NCI-H2196 treated with DMSO at 0.1 percent for 48 hours (cell line): ENCODE results near the gene TMPRSS2.

Experiments
- DNase-seq: peaks from one replicate; lab custom pipeline; 2025; ENCODE audit not compliant: unreplicated experiment; lab: John Stamatoyannopoulos, UW

TMPRSS2 gene

DNA sequence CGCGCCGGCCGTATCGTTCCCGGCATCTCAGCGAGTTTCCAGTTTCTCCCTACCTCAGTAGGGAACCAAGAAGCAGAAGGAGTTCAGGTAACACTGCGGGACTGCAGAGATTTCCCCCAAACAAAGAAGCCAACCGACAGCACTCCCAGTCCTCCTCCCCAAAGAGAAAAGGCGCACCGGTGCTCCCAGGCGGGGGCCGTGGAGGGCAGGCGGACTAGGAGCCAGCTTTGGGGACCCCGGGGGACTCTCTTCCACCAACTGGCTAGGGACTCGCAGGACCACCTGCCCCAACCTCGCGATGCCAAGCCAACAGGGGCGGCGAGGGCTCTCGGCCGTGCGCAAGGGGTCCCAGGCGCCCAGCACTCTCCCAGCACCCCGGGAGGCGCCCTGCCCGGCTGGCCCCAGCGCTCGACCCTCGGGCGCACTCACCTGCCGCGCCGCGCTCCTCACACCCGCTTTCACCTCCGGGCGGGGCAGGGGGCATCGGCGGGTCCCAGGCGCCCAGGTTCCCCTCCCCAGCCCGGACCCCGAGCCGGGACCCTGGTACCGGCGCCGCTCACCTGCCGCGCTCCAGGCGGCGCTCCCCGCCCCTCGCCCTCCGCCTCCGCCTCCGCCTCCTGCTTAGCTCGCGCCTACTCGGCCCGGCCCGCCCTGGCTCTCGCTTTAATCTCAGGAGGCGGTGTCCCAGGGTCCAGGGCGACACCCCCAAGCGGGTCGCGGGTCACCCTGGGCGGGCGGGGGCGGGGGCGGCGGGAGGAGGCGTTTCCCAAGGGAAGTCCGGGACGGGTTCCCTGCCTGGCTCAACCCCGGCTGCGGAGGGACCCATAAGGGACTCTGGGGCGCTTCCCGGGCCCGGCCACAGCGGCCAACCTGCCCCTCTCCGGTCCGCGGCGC, at the start of gene TMPRSS2:
Gene TMPRSS2 (minus strand): TSS at position 638 of the 894 bp plus-strand sequence. CDS start 10,025 bp downstream, outside the sequence.
- DNase-seq = no peak

DNA sequence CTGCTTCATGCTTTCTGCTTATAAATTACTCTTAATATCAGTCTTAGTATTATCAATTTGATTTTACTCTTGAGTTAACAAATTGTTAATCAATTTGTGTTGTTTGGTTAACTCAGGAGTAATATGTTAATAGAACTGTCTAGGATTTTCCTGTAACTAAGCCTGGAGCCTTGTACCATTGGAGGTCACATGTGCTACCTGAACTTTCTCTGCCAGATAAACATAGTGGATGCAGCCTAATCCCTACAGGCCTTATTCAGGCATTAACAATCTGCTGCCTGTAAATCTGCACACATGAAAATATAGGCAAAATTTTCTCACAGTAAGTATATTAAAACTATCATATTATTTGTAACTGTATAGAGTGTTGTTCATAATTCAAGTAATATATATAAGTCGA, 47.1 kb upstream of the TMPRSS2 start:
- DNase-seq = no peak

DNA sequence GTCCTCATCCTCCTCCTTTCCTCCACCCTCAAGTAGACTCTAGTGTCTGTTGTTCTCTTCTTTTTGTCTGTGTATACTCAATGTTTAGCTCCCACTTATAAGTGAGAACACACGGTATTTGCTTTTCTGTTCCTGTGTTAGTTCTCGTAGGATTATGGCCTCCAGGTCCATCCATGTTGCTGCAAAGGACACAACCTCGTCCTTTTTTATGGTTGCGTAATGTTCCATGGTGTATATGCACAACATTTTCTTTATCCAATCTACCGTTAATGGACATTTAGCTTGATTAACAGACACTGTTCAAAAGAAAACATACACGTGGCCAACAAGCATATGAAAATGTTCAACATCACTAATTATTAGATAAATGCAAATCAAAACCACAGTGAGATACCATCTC, 44.3 kb upstream of the TMPRSS2 start:
- DNase-seq = no peak

DNA sequence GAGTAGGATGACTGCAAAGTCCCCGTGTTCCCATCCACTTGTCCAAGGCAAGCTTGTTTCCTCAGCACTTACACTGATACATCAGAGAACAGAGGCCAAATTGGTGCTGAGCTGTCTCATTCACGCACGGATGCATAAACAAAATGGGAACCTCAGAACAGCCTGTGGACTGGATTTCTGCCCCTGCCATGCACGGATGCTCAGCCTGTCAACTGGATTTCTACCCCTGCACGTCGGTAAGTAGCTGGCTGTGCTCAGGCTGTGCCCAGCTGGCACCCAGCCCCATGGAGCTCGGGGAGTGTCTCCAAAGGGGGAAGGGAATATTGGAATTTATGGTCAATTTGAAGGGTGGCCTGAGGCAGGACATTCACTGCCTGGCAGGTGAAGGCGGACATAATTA, 40.8 kb upstream of the TMPRSS2 start:
- no peak for DNase-seq

DNA sequence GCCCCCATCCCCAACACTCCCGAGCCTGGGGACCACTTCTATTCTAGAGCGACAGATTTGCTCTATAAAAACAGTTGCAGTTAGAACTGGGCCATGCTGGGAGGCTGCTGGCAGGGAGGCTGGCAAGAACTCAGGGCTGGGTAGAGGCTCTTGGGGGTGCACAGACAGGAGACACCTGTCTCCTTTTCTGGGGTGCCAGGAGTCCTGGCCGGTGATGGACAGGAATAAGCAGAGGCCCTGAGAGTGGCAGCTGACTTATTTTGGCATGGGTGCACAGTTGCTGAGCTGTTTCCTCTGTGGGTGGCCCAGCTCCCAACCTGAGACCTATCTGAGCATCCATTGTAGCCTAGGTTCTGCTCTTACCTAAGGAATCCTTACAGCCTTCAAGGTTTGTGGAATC, 39.2 kb upstream of the TMPRSS2 start:
- DNase-seq = no peak

DNA sequence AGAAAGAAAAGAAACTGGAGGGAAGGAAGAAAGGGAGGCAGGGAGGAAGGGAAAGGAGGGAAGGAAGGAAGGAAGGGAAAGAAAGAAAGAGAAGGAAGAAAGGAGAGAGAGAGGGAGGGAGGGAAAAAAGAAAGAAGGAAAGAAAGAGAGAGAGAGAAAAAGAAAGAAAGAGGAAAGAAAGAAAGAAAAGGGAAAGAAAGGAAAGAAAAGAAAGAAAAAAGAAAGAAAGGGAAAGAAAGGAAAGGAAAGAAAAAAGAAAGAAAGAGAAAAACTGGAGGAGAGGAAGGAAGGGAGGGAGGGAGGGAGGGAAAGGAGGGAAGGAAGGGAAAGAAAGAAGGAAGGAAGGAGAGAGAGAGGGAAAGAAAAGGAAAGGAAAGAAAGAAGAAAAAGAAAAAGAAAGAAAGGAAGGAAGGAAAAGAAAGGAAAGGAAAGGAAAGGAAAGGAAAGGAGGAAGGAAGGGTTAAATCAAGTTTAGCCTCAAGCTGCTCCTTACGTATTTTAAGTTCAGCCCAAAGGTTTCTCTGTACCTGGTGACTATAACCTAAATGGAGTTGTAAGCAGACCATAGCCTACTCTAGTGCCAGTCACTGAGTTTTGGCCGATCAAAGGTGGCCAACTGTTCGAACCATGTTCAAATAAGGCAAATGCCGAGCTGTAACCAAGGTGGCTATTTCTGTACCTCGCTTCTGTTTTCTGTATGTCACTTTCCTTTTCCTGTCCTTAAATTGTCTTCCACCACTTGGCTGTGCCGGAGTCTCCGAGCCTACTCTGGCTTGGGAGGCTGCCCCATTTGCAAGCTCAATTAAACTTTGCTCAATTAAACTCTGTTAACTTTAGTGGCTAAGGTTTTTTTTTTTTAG, 37.8 kb upstream of the TMPRSS2 start:
- no peak for DNase-seq

DNA sequence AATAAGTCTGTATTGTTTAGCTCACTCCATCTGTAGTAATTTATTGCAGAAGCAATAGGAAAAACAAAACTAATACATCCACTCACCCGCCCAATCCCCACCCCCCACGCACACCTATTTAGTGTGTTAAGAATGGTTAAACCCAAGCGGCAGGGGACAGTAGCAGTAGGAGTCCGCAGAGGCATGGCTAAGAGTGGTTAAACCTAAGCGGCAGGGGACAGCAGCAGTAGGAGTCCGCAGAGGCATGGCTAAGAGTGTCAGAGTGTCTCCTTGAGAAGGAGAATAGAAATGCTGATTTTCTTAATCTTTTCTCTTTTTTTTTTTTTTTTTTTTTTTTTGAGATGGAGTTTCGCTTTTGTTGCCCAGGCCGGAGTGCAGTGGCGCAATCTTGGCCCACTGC, 34.8 kb upstream of the TMPRSS2 start:
- no peak for DNase-seq

DNA sequence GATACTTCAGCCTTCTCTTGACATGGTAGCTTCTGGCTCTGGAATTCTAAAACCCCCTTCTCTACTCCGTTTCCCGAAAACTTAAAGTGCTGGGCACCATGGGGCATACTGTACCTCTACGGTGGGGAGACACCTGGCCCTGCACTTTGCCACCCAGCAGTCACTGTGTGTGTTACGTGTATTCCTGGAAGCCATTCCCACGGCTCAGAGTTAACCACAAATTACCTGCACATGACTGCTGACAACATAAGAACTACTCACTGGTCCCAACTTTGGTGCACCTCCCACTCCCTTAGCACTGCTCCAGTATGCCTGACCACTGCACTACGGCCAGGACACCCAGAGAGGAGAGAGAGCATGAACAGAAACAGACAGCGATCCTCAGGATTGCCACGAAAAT, 29.4 kb upstream of the TMPRSS2 start:
- DNase-seq = no peak

DNA sequence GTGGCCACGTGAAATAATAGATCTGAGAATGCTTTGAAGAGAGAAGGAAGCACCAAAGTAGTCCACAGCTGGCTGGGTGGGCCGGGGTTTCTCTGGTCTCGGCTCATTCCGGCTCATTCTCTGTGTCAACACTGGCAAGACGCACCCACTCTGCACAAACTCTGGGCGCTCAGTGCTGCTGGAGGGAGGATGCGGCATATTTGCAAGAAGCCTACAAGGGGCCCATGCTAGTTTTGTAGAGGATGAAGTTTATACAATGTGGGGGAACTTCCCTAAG, 28.8 kb upstream of the TMPRSS2 start:
- no peak for DNase-seq

DNA sequence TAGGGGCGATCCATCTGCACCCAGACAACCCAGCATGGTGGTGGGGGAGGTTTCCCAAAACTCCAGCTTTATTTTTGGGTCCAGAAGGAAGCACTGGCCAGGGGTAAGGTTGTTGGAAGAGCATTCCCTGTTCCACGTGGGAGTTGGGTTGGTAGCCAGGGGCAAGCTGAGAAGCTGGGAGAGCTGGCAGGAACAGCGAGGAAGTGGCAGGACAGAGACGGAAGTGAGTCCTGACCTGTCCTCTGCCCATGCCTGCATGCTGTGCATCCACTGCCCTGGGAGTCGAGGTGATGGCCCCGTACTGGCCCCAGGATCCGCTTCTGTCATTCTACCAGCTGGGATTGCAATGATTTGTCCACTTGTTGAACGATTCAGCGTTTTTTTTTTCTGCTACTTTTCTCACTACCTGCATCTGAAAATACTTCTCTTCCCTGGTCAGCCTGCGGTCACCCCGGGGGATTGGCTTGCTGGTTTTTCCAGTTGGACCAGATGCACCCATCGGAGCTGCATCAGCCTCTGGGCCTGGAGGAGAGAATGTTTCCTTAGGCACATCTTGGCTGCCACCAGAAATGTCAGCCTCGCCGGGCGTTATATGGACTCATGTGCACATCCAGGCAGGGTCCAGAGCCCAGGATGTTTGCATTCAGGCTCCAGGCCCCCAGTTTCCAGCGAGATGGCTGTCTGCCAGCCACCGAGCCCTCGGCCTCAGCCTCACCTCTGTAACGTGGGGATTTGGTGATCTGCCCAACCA, 28.3 kb upstream of the TMPRSS2 start:
- DNase-seq = no peak

DNA sequence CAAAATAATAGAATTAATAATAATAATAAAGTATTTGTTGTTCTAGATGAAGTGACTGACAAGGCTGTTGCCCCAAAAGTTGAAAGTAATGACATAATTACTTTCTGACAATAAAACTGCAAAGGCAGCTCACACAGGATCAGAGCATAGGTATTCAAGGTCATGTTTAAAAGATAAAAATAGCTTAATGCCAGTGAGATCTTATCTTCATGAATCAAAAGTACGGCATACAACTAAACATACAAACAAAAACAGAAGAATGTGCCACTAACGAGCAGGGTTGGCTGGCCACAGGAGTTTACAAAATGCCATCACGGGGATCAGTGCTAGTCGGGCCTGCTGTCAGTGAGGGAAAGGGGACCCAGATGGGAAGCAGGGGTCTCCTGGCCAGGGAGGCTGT, 22.4 kb upstream of the TMPRSS2 start:
- DNase-seq = no peak

DNA sequence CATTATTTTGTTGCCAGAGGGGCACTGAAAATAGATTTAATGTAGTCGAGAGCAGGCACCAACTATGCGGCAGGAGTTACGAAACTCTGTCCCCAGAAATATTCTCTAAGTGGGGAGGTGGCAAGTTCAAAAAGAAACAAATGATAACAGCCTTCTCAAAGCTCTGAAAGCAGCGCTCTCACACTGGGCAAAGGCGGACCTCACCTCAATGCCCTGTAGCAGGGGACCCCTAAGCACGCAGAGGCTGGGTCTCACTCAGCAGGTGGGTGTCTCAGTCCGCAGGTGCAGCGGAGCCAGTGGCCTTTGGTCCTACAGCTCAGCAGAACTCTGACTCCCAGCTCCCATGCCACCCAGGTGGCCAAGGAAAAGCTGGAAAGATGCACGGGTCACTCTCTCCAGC, 21.8 kb upstream of the TMPRSS2 start:
- no peak for DNase-seq

DNA sequence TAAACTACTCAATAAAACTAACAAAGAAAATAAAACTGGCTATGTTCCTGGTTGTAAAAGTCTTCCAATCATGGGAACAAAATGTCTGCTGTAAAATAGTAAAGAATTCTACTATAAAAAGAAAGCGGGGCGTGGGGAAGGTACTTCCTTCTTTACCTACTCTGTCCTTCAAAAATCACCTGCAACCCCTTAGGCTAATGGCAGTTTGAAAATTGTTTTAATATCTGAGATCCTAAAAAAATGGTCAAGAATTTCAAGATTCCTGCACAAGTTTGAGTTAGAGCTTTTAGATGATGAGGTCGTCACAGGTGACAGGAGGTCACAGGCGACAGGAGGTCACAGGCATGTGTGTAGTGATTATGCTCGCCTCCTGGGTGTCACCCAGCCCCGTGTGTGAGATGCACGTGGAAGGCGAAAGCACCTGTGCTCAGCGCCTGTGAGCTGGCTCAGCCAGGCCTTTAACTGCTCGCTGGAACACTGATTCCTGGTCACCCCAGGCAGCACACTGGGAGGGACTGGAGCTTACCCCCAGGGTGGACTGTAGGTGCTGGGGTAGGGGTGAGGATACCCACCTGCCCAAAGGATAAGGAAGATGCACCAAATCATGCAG, 18.6 kb upstream of the TMPRSS2 start:
- no peak for DNase-seq

DNA sequence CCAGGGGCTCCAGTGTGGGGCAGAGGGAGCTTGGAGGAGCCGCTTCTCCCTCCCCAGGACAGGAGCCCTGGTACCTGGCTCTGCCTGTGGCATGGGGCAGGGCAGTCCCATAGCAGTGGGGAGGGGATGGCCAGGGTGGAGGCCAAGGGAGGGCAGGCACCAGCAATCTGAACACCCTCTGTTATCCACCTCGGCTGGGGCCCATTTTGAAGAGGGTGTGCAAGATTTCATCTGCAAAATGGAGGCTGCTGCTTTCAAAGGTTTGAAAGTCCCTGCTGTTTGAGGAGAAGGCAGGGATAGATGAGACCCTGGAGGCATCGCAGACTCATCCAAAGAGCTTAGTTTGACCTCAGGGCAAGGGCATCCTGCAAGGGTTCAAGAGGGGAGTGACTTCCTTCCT, 15.2 kb upstream of the TMPRSS2 start:
- no peak for DNase-seq

DNA sequence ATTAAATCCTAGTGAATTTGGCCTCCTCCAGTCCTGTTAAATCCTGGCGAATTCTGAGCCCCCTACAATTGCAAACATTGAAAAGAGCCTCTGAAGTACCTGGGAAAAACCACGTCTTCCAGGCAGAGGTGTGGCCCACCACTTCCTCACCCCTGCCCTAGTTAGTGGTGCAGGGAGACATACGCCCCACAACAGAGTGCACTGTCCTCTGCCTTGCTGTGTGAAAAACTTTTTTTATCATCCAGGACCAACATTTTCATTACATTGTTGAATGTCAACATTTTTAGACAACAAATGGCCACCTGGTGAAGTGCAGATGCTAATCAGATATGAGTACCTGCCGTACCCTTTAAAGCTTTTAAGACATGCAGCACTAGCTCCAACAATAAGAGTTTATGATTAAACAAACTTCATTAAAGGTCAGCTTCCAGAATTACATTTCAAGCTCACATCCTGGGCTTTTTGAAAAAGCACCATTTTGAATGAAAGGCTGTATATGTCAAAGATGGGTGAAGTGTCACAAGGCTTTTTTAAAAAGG, 13.6 kb upstream of the TMPRSS2 start:
- DNase-seq = no peak

DNA sequence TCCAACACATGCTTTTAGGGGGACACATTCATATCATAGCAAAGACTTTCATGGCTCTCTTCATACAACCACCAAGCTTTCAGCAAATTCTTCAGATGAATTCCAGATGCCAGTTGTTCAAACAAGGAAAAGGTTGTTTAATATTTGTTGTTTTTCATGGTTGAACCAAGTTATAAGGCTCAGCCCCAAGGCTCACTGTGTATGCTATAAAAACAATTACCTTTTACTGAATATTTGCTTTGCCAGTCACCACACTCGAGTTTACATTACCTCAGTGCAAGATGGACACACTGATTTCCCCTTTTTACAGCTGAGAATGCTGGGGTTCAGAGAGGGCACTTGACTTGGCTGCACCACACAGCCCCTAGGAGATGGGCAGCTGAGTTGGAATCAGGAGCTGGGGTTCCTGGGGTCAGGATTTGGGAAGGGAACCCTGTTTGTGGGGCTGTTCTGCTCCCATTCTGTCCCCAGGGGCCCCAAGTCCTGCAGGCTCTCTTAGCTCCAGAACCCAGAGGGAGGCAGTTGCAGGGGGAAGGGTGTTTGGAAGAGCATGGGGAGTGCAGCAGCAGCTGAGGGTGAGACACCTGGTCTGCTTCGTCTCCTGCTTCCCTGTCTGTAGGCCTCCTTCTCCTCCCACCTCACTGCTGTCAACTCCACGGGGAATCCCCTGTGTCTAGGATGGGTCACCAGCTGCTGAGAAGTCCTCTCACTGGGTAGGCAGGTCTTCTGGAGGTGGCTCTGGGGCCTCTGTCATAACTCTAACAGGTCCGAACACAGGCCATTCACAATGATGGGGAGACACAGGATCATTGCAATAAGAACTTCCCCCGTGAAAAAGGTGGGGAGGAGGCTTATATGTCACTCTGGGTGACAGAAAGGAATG, 12.8 kb upstream of the TMPRSS2 start:
- no peak for DNase-seq

DNA sequence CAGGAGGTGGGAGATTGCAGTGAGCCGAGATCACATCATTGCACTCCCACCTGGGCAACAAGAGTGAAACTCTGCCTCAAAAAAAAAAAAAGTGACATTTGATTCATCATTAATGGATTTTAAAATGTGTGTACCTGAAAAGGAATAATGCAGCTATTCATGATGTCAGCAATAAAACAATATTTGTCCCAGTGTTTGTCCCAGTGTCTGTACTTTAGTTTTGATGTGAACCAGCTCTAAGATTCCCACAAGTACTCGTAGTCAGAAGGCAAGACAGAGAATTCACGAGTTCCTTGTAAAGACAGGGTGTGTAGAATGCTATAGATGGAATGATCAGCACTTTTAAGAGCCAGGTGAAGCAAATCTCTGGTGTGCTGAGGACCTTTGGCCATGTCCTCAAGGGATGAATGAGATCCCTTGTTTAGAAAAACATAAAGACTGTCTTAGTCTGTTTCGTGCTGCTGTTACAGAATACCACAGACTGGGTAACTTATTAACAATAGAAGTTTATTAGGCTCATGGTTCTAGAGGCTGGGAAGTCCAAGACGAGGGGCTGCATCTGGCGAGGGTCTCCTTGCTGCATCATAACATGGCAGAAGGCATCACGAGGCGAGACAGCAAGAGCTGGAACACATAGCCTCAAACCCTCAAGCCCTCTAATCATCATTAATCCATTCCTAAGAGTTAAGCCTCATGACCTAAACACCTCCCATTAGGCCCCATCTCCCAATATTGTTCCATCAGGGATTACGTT, 12.0 kb upstream of the TMPRSS2 start:
- DNase-seq = no peak

DNA sequence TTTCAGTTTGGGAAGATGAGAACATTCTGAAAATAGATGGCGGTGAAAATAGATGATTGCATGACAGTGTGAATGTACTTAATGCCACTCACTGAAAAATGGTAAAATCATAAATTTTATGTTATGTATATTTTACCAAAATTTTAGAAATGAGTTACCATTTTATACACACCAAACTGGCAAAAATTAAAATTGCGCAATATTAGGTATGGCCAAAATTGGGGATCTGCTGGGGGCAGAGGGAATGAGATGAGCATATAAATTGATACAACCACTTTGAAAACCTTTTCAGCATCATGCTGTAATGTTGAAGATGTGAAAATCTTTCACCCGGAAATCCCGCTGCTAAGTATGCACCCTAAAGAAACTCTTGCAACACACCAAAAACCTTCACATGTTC, 10.8 kb upstream of the TMPRSS2 start:
- no peak for DNase-seq

DNA sequence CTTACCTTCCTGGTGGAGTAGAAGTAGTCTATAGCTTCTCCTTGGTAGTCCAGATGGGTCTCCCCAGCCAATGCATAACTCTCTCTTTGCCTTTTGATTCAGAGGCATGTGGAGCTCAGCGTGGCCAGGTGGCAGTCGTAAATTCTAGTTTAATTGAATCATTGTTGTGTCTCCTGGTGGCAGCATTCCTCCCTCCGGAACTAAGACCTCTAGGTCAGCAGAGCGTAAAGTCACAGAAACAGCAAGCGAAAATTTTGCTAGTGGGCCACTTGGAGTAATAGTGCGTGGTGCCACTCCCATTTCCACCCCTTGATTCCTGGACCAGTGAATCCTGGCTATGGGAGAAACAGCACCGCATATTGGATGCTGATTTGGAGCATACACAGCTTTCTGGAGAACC, 3.9 kb upstream of the TMPRSS2 start:
- no peak for DNase-seq
